Measurements from ENCODE around the gene DECR2. TPM values are rescaled to one million over a fixed set of nuclear protein-coding genes. Genes with fewer than 3 reads are reported as not detected.

The DECR2 gene
- total and polyA plus RNA-seq, 9 of the 15 experiments (the other 6 are each of a cell fraction or from before 2014, with no cell fraction given): 1.0 to 31.9 (median 10.3) TPM

- no peak for TF ChIP-seq GTF3C2 (IDR thresholded peaks at IDR 0.05; ENCODE audit: borderline replicate concordance, extremely low read depth, insufficient read length)
- peak; percentile 75 for TF ChIP-seq EP400 (IDR thresholded peaks at IDR 0.05)
- no peak; the same call in 1 of the 2 replicates for TF ChIP-seq DMBX1 (CRISPR knock-in tag; IDR thresholded peaks at IDR 0.05; ENCODE audit: borderline replicate concordance)
- TF ChIP-seq NR1H2 (CRISPR knock-in tag; IDR thresholded peaks at IDR 0.05): no peak
- TF ChIP-seq CBFB (CRISPR knock-in tag; IDR thresholded peaks at IDR 0.05): no peak
- TF ChIP-seq, protein P1, sequence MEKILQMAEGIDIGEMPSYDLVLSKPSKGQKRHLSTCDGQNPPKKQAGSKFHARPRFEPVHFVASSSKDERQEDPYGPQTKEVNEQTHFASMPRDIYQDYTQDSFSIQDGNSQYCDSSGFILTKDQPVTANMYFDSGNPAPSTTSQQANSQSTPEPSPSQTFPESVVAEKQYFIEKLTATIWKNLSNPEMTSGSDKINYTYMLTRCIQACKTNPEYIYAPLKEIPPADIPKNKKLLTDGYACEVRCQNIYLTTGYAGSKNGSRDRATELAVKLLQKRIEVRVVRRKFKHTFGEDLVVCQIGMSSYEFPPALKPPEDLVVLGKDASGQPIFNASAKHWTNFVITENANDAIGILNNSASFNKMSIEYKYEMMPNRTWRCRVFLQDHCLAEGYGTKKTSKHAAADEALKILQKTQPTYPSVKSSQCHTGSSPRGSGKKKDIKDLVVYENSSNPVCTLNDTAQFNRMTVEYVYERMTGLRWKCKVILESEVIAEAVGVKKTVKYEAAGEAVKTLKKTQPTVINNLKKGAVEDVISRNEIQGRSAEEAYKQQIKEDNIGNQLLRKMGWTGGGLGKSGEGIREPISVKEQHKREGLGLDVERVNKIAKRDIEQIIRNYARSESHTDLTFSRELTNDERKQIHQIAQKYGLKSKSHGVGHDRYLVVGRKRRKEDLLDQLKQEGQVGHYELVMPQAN (IDR thresholded peaks at IDR 0.05; ENCODE audit: borderline replicate concordance): peak; percentile 36; the same call in 1 of the 2 replicates
- TF ChIP-seq ZNF175 (CRISPR knock-in tag; IDR thresholded peaks at IDR 0.05; ENCODE audit: low read depth): no peak
- no peak for TF ChIP-seq NUFIP1 (IDR thresholded peaks at IDR 0.05; ENCODE audit: partially characterized antibody)
- TF ChIP-seq, protein P2, sequence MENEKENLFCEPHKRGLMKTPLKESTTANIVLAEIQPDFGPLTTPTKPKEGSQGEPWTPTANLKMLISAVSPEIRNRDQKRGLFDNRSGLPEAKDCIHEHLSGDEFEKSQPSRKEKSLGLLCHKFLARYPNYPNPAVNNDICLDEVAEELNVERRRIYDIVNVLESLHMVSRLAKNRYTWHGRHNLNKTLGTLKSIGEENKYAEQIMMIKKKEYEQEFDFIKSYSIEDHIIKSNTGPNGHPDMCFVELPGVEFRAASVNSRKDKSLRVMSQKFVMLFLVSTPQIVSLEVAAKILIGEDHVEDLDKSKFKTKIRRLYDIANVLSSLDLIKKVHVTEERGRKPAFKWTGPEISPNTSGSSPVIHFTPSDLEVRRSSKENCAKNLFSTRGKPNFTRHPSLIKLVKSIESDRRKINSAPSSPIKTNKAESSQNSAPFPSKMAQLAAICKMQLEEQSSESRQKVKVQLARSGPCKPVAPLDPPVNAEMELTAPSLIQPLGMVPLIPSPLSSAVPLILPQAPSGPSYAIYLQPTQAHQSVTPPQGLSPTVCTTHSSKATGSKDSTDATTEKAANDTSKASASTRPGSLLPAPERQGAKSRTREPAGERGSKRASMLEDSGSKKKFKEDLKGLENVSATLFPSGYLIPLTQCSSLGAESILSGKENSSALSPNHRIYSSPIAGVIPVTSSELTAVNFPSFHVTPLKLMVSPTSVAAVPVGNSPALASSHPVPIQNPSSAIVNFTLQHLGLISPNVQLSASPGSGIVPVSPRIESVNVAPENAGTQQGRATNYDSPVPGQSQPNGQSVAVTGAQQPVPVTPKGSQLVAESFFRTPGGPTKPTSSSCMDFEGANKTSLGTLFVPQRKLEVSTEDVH (IDR thresholded peaks at IDR 0.05; ENCODE audit: low read depth, partially characterized antibody): peak; percentile 67
- TF ChIP-seq, protein P3, sequence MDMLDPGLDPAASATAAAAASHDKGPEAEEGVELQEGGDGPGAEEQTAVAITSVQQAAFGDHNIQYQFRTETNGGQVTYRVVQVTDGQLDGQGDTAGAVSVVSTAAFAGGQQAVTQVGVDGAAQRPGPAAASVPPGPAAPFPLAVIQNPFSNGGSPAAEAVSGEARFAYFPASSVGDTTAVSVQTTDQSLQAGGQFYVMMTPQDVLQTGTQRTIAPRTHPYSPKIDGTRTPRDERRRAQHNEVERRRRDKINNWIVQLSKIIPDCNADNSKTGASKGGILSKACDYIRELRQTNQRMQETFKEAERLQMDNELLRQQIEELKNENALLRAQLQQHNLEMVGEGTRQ (CRISPR knock-in tag; IDR thresholded peaks at IDR 0.05): peak; percentile 76
- TF ChIP-seq NCOR1 (IDR thresholded peaks at IDR 0.05): no peak
- TF ChIP-seq CBX8 (IDR thresholded peaks at IDR 0.05; ENCODE audit: borderline replicate concordance, extremely low read depth, low read depth, low read length, poor library complexity, severe bottlenecking): no peak
- no peak for TF ChIP-seq BRCA1 (IDR thresholded peaks at IDR 0.05)
- TF ChIP-seq BRCA1 (CRISPR knock-in tag; IDR thresholded peaks at IDR 0.05): no peak
- TF ChIP-seq KDM5B (IDR thresholded peaks at IDR 0.05; ENCODE audit: insufficient replicate concordance, low read depth, low read length): no peak
- no peak for TF ChIP-seq CHD2 (IDR thresholded peaks at IDR 0.05; ENCODE audit: low read depth, low read length)
- no peak for TF ChIP-seq ZNF707 (CRISPR knock-in tag; conservative IDR thresholded peaks at IDR 0.05)
These were observed 5.1 kb upstream of the DECR2 start (continued) for GRCh38 chr16:396605-397004.

Data from K562 (cell line).